GM18909 (cell line): ENCODE results near the gene OTOA.
"Not testable (repeated sequence)": the region's sequence is repeated elsewhere in the genome, so short reads cannot be mapped to it uniquely, and the experiment has no call there.

Experiments
- ATAC-seq: cut with Tn5 transposase; IDR thresholded peaks from one replicate; pipeline ENCODE4 v1.9.1; 2021; ENCODE audit warnings: mild to moderate bottlenecking; ENCODE audit not compliant: unreplicated experiment, poor library complexity

OTOA gene

GRCh38 chr16:21639493-21639892 is 24.3 kb upstream of the OTOA start:
- ATAC-seq, result no peak

- no peak for ATAC-seq
These were observed 21.9 kb upstream of the OTOA start for GRCh38 chr16:21641916-21642315.

GRCh38 chr16:21642861-21643260 is 20.9 kb upstream of the OTOA start:
- no peak for ATAC-seq

- no peak for ATAC-seq
These were observed 20.0 kb upstream of the OTOA start for GRCh38 chr16:21643785-21644184.

DNA sequence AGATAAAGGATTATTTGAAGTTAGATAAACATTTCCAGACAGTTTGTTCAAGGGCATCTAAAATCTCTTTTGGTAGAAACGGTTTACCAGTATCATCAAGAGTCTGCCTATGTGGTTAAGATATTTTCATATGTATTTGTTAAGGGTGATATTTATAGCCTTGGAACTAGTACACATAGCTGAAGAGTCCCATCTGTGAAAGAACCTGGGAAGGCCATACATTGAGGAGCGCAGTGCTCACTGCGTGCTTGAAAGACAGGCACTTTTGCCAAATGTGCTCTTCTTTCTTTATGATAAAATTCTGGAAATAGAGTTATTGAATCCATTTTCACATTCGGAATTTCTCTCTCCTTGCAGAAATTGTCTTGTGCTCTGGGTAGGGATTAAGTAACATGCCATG is 19.1 kb upstream of the OTOA start:
- no peak for ATAC-seq

- ATAC-seq, result no peak
These were observed 18.5 kb upstream of the OTOA start for GRCh38 chr16:21645261-21645721.

GRCh38 chr16:21646091-21646490 is 17.7 kb upstream of the OTOA start:
- ATAC-seq, result no peak

DNA sequence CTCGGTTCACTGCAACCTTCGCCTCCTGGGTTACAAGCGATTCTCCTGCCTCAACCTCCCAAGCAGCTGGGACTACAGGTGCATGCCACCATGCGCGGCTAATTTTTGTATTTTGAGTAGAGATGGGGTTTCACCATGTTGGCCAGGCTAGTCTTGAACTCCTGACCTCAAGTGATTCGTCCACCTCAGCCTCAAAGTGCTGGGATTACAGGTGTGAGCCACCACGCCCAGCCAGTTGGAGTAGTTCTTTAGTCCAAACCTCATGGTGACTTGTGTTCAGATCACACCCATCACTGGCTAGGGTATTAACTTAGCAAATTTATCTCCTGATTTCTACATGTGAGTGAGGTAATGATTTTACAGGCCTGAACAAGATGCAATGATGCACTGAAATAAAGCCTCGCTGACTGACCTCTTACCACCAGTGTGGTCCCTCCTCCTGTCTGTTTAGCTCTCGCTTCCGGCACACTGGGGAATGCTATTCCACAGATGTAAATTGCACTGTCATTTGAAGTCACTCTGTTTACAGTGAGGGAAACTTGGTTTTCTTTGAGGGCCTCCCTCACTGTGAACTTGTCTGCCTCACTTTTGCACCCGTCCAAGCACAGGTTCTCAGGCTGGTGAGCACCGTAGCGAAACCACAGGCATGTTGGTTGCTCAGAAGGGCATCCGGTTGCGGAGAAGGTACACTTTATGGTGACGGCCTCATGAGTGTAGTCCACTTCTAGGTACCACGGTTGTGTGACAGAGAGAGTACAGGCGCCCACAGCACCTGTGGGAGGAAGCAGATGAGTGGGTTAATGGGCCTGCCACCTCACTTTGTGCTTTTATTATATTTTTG is 16.8 kb upstream of the OTOA start:
- ATAC-seq, result peak; percentile 94

- ATAC-seq, result peak; percentile 19
These were observed 16.1 kb upstream of the OTOA start for GRCh38 chr16:21647562-21648164.

GRCh38 chr16:21649826-21650406 is 13.9 kb upstream of the OTOA start:
- not testable (repeated sequence) for ATAC-seq

DNA sequence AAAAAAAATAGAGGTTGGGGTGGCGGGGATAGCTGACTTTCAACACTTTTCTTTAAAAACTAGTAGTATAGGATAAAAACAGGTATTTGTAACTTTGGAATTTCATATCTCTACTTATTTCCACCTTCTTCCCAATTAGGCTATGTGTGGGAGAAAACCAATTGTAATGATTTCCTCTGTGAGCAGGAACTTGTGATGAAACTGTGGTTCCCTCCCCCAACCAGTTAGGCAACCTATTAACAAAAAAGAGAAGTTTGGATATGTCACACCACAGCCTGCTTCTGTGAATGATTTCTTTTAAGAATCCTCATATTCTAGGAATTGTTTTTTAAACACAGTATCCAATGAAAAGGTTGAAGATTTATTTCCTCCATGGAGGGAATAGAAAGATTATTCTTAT is 13.2 kb upstream of the OTOA start:
- ATAC-seq, result no peak

DNA sequence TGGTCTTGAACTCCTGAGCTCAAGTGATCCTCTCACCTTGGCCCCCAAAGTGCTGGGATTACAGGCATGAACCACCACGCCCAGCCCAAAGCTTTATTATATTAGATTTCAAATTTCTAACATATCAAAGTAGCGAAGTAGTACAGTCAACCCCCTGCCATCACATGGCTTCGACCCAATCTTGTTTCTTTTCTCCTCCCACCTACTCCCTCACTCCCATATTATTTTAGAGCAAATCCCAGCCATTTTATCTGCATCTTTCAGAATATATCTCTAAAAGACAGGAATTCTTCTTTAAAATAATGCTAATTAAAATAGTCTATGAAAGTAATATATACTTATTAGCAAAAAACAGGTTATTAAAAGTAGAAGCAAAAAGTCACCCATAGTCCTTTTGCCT is 12.3 kb upstream of the OTOA start:
- ATAC-seq, result no peak

DNA sequence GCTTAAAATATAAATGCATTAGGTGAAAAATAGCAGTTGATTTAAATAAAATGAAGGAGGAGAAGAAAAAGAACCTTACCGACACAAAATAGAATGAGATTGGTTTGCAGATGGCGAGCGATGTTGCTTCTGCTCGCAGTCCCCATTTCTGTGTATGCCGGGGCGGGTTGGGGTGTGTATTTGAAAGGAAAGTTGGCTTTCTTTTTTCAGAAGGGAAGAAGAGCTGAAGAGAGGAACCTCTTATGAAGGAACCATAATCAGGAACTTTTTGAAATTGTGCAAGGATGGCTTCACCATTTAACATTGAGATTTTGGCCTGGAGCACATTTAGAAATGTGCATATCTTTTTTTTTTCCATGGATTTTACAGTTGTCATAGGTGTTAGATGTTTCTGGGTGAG is 11.3 kb upstream of the OTOA start, which contains the start of gene IGSF6:
Gene IGSF6 (minus strand): TSS at position 156 of the 400 bp plus-strand sequence. CDS start 10 bp downstream, at position 146.
- ATAC-seq, result no peak

GRCh38 chr16:21653571-21653970 is 10.2 kb upstream of the OTOA start:
- ATAC-seq, result no peak

DNA sequence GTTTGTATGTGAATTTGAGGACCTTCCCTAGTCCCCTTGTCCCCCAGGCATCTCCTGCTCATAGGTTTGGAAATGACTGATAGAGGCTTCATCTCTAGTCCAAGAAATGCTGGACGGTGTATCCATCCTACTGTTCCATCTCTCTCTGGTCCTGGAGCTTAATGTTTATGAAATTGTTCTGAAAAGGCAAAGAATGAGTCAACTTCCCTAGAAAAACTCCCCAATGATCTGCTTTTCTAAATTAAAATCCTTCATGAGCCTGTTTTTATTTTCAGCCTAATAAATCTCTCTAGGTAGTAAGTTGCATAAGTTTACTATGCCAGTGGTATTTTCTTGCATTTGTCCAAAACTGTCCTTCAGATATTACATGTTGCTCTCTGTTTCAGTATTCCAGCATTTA is 9.3 kb upstream of the OTOA start:
- ATAC-seq, result no peak

DNA sequence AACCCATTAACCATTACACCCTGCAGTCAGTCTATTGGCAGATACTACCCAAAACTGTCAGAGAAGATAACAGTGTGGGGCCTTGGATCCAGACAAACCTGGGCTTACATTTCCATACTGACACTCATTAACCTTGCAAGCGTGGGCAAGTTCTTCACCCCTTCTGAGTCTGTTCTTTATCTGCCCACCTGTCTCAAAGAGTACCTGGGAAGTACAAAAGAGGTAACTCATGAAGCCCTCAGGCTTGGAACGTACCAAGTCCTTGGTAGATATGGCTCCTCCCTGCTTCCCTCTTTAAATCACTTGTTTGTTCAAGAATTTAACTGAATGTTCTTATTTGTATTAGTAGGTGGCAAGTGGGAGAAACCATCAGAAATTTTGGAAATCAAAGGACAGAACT is 8.9 kb upstream of the OTOA start:
- no peak for ATAC-seq

- no peak for ATAC-seq
These were observed 6.7 kb upstream of the OTOA start for GRCh38 chr16:21656795-21657768.

DNA sequence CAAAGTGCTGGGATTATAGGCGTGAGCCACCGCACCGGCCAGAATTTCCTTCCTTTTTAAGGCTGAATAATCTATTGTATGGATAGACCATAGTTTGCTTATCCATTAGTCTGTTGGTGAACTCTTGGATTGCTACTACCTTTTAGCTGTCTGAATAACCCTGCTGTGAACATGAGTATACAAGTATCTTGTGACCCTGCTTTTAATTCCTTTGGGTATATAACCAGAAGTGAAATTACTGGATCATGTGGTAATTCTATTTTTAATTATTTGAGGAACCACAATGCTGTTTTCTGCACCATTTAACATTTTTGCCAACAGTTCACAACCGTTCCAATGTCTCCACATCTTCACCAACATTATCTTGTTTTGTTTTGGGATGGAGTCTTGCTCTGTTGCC is 4.6 kb upstream of the OTOA start:
- ATAC-seq, result no peak

GRCh38 chr16:21664801-21665492 is 1.2 kb downstream of the OTOA start:
- ATAC-seq, result no peak

DNA sequence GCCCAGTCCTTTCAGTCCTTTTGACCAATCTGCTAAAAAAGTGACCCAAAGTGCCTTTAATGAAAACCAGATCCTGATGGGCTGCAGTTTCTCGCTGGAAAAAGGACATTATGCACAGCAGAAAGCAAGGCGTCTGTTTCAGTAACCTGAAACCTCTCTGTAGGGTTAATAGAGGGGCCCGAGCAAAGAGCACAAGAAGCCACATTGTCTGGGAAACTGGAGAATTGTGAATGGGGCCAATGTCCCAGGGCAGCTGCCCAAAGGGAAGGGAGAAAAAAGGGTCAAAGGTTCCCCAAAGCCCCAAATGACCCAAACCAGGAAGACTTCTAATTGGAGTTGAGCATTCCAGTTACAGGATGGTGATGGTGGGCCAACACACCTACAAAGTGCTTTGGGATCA is 3.0 kb downstream of the OTOA start:
- no peak for ATAC-seq
